ENCODE data around the gene FOXJ2.

GRCh38 chr12:8011331-8011730 lies 21.2 kb upstream of the FOXJ2 start:
- no peak for TF ChIP-seq CTCF (IDR thresholded peaks at IDR 0.05; ENCODE audit: insufficient read depth, low read length)
- TF ChIP-seq REST (IDR thresholded peaks at IDR 0.05; ENCODE audit: insufficient replicate concordance, low read depth), result no peak
